Endothelial cell of umbilical vein (primary cell): Measurements from ENCODE around the gene CDC45. TPM values are rescaled to one million over a fixed set of nuclear protein-coding genes. Genes with fewer than 3 reads are reported as not detected.

ENCODE experiments used
- BruUV-seq: library from RNA; stranded (reverse); fragments of 400-500 nt; replicated peaks from 2 replicates; lab custom pipeline; 2021; lab: Mats Ljungman, UMichigan
- CTCF ChIA-PET: fragments of 300-600, 350-600 bp; sonication (Branson Sonifier 250); formaldehyde crosslinking; loops from one replicate; lab custom pipeline; 2021; ENCODE audit warnings: antibody characterized with exemption, inconsistent platforms; lab: Charles Lee
- POLR2A ChIA-PET: fragments of 300-600, 350-600 bp; sonication (Branson Sonifier 250); formaldehyde crosslinking; loops from one replicate; lab custom pipeline; 2021; ENCODE audit warnings: antibody characterized with exemption, inconsistent platforms; lab: Charles Lee
- DNase-seq: peaks from one replicate; pipeline ENCODE4 v3.0.0-alpha.2; 2011; ENCODE audit warnings: low read depth, low spot score
- FAIRE-seq: peaks from 2 replicates; lab custom pipeline; 2011; peaks lifted over from hg19 to GRCh38; lab: Jason Lieb, UNC
- H2AFZ ChIP-seq: 2 replicates; pipeline ENCODE4 v1.6.0; 2012; ENCODE audit warnings: low read depth, low read length, control low read depth, inconsistent platforms
- H3K27ac ChIP-seq: 2 replicates; pipeline ENCODE4 v1.5.1; 2011; ENCODE audit warnings: low read depth, mild to moderate bottlenecking, control low read depth, low read length, moderate library complexity; ENCODE audit not compliant: insufficient read depth
- H3K27me3 ChIP-seq, 2 experiments: 2 replicates each; pipeline versions ENCODE4 v1.6.0 to v1.6.1; 2011; ENCODE audit warnings: low read length in 2 of 2, mixed read lengths in 1 of 2; ENCODE audit not compliant: control insufficient read depth in 2 of 2, insufficient read depth in 2 of 2
- H3K36me3 ChIP-seq, 2 experiments: 2 replicates in 1 of 2; 3 replicates in 1 of 2; pipeline ENCODE4 v1.5.1; 2011; ENCODE audit warnings: low read length in 2 of 2, mild to moderate bottlenecking in 1 of 2, moderate library complexity in 1 of 2; ENCODE audit not compliant: control insufficient read depth in 2 of 2, insufficient read depth in 2 of 2; ENCODE audit errors: extremely low read depth in 1 of 2
- H3K4me1 ChIP-seq: 3 replicates; pipeline ENCODE4 v1.5.1; 2011; ENCODE audit warnings: mild to moderate bottlenecking, low read length; ENCODE audit not compliant: control insufficient read depth, insufficient read depth; ENCODE audit errors: extremely low read depth
- H3K4me2 ChIP-seq: 2 replicates; pipeline ENCODE4 v1.6.1; 2011; ENCODE audit warnings: low read length, control low read depth, mixed read lengths; ENCODE audit not compliant: insufficient read depth
- H3K4me3 ChIP-seq, 3 experiments: fragments of 200-600 bp in 1 of 3; sonication (generic), shearing (Covaris generic) in 1 of 3; replicated peaks in 1 of 3; 2 replicates each; pipeline ENCODE4 v1.5.1; 2011 to 2016; ENCODE audit warnings: control low read depth in 3 of 3, low read length in 3 of 3, mild to moderate bottlenecking in 2 of 3, inconsistent platforms in 1 of 3, low read depth in 1 of 3, moderate library complexity in 1 of 3; ENCODE audit not compliant: insufficient read depth in 1 of 3
- H3K79me2 ChIP-seq: 2 replicates; pipeline ENCODE4 v1.6.0; 2012; ENCODE audit warnings: low read length, inconsistent platforms; ENCODE audit not compliant: control insufficient read depth, insufficient read depth
- H3K9ac ChIP-seq: replicated peaks from 2 replicates; pipeline ENCODE3; 2011; ENCODE audit warnings: low read length, control low read depth; ENCODE audit not compliant: insufficient read depth; ENCODE audit errors: extremely low read depth
- H3K9me1 ChIP-seq: replicated peaks from 3 replicates; pipeline ENCODE4 v1.6.0; 2011; ENCODE audit warnings: mild to moderate bottlenecking, low read length; ENCODE audit not compliant: control insufficient read depth, insufficient read depth; ENCODE audit errors: extremely low read depth
- H3K9me3 ChIP-seq: replicated peaks from 2 replicates; pipeline ENCODE4 v1.5.1; 2012; ENCODE audit warnings: low read length, inconsistent platforms; ENCODE audit not compliant: control insufficient read depth, insufficient read depth
- H4K20me1 ChIP-seq: replicated peaks from 2 replicates; pipeline ENCODE3; 2011; ENCODE audit warnings: mild to moderate bottlenecking, low read length; ENCODE audit not compliant: control insufficient read depth, insufficient read depth; ENCODE audit errors: extremely low read depth
- GATA2 ChIP-seq: IDR thresholded peaks from 2 replicates; pipeline ENCODE4 v1.7.0; 2011; ENCODE audit warnings: low read depth, mild to moderate bottlenecking, moderate library complexity, mixed read lengths, low read length; ENCODE audit not compliant: insufficient read length, insufficient read depth
- MAX ChIP-seq: IDR thresholded peaks from 2 replicates; pipeline ENCODE4 v1.6.1; 2011; ENCODE audit not compliant: insufficient read depth, insufficient read length
- MYC ChIP-seq: IDR thresholded peaks from one replicate; pipeline ENCODE4 v1.6.1; 2011; ENCODE audit warnings: mild to moderate bottlenecking, low read depth, low read length
- POLR2AphosphoS5 ChIP-seq: IDR thresholded peaks from 2 replicates; pipeline ENCODE4 v1.6.1; 2012; ENCODE audit warnings: low read depth, mild to moderate bottlenecking, control low read depth, low read length, moderate library complexity; ENCODE audit not compliant: insufficient read depth
- dilution Hi-C: fragments of 300-500 bp; cut with MboI; formaldehyde crosslinking; loops from one replicate; pipeline ENCODE4 v1.15.0; 2019; ENCODE audit warnings: low sequenced_read_pairs; ENCODE audit not compliant: extremely low pct_ligation_motif_present
- intact Hi-C: fragments of 100-400 bp; cut with micrococcal nuclease; formaldehyde crosslinking; loops from one replicate; pipeline ENCODE4 v1.10.0; 2022
- polyA plus RNA-seq, 4 experiments: library from polyadenylated mRNA; depleted of rRNA in 3 of 4; stranded (reverse) in 3 of 4; unstranded in 1 of 4; fragments of >200 nt; gene quantifications; 2 replicates each; pipeline versions ENCODE4 v1.2.1 to v1.2.3, GENCODE V29; 2011 to 2012; ENCODE audit warnings: missing spikeins in 1 of 4
- total RNA-seq: library from RNA; stranded (reverse); gene quantifications from 2 replicates; pipeline ENCODE4 v1.2.3, GENCODE V29; 2021
- TF ChIP-seq, protein P1 (sequence below), 2 donors: IDR thresholded peaks; 1 replicate in 1 of 2; 2 replicates in 1 of 2; pipeline ENCODE4 v1.5.1; 2011; ENCODE audit warnings: low read length in 2 of 2, mild to moderate bottlenecking in 2 of 2, moderate library complexity in 2 of 2, control low read depth in 1 of 2, inconsistent platforms in 1 of 2, low read depth in 1 of 2; ENCODE audit not compliant: insufficient read depth in 1 of 2; ENCODE audit errors: extremely low read depth in 1 of 2

Gene CDC45
- total and polyA plus RNA-seq, 2 donors (not counting 3 experiments of a cell fraction or from before 2014, with no cell fraction given) = 36.6 to 40.6 TPM

GRCh38 chr22:19434401-19434800 lies 45.3 kb upstream of the CDC45 start:
- intact Hi-C loops (no loop called here), dilution Hi-C loops (no loop called here)
- H3K4me2 ChIP-seq = no peak overlapping the region
- POLR2A ChIA-PET = no interaction called here
- no peaks in the 10 kb centered on the region for H4K20me1 ChIP-seq
- no peak overlapping the region for H2AFZ ChIP-seq
- H3K4me1 ChIP-seq = peaks cover 17% of the 10 kb centered on the region
- FAIRE-seq (no peak), DNase-seq (no peak)
- no peaks in the 10 kb centered on the region for H3K9me1 ChIP-seq
- H3K4me3 ChIP-seq = no peak overlapping the region
- H3K36me3 ChIP-seq = peaks cover 5% of the 10 kb centered on the region in 2 experiments
- no peaks in the 10 kb centered on the region for H3K27me3 ChIP-seq
- H3K27ac ChIP-seq = no peak overlapping the region
- H3K79me2 ChIP-seq = peaks cover 25% of the 10 kb centered on the region
- H3K9me3 ChIP-seq = no peaks in the 10 kb centered on the region
- no peak for TF ChIP-seq POLR2AphosphoS5
- TF ChIP-seq, protein P1, sequence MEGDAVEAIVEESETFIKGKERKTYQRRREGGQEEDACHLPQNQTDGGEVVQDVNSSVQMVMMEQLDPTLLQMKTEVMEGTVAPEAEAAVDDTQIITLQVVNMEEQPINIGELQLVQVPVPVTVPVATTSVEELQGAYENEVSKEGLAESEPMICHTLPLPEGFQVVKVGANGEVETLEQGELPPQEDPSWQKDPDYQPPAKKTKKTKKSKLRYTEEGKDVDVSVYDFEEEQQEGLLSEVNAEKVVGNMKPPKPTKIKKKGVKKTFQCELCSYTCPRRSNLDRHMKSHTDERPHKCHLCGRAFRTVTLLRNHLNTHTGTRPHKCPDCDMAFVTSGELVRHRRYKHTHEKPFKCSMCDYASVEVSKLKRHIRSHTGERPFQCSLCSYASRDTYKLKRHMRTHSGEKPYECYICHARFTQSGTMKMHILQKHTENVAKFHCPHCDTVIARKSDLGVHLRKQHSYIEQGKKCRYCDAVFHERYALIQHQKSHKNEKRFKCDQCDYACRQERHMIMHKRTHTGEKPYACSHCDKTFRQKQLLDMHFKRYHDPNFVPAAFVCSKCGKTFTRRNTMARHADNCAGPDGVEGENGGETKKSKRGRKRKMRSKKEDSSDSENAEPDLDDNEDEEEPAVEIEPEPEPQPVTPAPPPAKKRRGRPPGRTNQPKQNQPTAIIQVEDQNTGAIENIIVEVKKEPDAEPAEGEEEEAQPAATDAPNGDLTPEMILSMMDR (IDR thresholded peaks at IDR 0.05; ENCODE audit: extremely low read depth in 1 of 2, insufficient read depth in 1 of 2, low read depth in 1 of 2, low read length in 2 of 2) = no peak
- no peak for TF ChIP-seq MAX
- no peak for TF ChIP-seq MYC
- TF ChIP-seq GATA2 = no peak
- BruUV-seq = no TSS peak
- H3K9ac ChIP-seq = no peak overlapping the region
- CTCF ChIA-PET = interaction anchor here (1.4 kb wide), 1 partner anchor 255 kb away, joined by 3 read pairs; no protein-coding TSS in a partner anchor
